Left renal pelvis (tissue), 4 donors: ENCODE results near the gene PPP1R3D. TPM values are rescaled to one million over a fixed set of nuclear protein-coding genes. Genes with fewer than 3 reads are reported as not detected.

Source experiments
- DNase-seq, 4 donors: peaks; one replicate each; pipeline ENCODE4 v3.0.0-alpha.2; 2013; ENCODE audit warnings: low read depth in 4 of 4, low spot score in 3 of 4
- polyA plus RNA-seq, 4 donors: library from polyadenylated mRNA; unstranded; fragments of 120-200 nt; gene quantifications; one replicate each; pipeline ENCODE4 v1.2.1, GENCODE V29; 2013; ENCODE audit not compliant: insufficient read length in 4 of 4

PPP1R3D gene
- polyA plus RNA-seq, 4 donors = 5.9 to 6.7 (median 6.3) TPM

DNA sequence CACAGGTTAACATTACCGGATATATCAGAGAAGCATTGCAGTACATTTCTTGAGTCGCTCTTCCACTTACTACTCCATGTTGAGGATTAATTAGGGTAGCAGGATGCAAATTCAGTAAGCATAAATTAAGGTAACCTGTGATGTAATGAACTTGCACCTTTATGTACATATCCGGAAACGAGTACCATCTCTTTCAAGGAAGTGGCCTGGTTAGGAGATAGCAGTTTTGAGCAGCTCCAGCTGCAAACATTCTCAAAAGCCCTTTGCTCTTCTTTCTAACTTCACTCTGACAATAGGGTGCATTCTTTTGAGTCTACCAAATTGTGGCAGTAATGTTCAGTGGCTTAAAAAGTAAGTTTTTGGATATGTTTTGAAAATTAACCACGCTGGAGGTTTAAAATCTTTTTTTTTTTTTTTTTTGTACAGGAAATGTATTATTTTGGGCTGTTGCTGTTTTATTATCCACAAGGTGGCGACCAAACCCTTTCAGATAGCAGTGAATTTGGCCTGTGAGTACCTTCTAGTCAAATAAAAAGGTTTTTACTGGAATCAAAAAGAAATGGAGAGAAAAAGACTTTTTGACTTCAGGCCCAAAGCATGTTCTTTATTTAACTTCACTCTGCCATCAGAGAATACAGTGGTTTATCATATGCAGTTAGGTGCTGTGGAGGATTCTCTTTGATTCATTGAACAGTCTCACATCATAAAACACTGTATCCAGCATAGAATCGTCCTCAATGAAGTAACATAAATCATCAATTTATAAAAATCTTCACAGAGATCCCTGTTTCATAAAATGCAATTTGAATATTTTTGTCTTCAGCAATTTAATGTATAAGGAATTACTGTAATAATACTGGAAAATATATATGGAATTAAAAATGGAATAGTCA, 9.0 kb upstream of the PPP1R3D start:
- DNase-seq = peak in 1 of 4 donors; percentile 45

DNA sequence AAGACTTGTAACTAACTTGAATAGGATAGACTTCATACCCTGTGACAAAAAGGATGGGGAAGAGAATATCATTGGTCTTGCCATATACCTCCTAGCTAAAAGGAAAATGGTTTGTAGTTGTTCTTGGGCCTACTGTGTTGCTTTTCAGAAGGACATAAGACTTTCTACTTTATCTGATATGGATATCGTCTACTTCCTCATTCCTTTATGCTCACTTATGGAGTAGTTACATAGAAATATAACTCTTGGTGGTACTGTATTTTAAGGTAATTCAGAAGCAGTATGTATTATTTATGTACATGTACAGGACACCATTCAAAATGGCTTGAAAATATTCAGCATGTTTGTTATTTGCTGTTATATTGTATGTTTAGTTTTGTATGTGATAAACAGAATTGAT, 8.1 kb upstream of the PPP1R3D start:
- no peak for DNase-seq

DNA sequence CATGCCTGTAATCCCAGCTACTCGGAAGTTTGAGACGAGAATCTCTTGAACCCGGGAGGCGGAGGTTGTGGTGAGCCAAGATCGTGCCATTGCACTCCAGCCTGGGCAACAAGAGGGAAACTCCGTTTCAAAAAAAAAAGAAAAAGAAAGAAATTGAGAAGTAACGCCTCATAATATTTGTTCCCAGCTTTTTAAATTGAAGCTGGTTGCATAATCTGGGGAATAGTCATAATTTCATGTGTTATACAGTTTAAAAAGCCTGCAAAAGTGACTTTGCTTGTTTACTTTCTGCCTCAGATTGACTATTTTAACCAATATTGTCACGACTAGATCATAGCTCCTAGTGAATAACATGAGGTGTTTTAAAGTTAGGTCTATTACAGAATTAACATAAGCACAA, 7.3 kb upstream of the PPP1R3D start:
- no peak for DNase-seq

DNA sequence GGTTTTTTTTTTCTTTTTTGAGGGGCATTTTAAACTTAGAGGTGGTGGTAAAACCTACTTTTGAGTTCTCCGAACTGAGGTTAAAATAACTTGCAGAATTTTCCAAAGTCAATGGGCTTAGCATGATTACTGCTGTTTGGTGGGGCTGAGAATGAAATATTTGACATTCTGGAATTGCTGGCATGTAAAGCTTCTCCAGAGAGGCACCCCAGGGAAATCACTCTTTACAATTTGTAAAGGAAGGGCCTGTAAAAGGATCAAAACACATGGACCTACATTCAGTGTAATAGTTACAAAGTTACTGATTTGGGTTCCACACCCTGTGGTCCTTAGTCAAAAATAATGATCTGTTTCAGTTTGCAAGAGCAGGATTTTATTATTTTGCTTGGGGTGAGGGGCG, 5.6 kb upstream of the PPP1R3D start:
- DNase-seq = no peak

DNA sequence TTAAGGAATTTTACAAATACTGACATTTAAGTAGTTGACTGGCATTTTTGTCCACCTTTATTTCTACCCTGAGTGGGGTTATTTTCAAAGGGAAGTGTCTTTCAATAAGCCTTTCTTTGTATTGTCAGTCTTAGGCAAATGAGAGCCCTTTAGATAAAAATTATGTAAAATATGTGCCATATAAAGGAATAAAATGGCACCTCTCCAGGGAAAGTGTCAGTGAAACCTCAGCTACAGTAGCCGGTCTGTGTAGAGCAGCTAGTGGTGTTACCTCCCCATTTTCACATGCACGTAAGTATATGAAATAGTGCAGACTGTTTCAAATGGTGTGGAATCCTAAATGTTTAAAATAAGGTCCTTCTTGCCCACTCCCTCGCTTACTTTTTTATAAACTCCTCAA, 5.1 kb upstream of the PPP1R3D start:
- no peak for DNase-seq

DNA sequence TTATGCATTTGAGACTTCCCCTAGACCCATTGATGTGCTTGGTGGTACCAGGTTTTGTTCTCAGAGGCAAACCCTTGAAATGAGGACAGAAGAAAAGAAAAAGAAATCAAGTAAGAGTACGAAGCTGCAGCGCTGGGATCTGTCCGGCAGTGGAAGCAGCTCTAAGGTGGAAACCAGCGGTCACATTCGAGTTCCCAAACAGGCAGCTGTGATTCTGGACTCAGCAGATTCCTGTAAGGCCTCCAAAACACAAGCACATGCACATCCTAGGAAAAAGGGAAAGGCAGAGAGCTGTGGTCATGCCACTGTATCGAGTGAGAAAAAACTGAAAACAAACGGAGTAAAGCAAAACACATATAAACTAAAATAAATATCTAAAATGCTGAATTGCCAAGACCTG, 4.6 kb upstream of the PPP1R3D start:
- no peak for DNase-seq

DNA sequence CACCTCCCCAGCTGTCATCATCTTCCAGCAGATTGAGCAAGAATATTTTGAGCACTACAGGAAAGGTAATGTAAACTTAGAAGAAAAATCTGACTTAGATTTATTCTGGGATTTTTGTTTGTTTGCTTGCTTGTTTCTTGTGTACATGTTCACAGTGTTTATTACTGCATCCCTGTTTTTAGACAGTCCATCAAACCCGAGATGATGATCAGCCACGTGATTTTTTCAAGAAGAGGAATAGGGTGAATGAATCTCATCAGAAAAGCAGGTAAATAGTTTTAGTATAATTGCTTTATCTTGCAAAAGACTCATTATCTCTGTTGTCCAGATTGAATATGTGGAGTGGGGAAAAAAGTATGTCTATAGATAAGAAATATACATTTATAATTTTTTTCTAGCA, 2.1 kb upstream of the PPP1R3D start:
- no peak for DNase-seq

DNA sequence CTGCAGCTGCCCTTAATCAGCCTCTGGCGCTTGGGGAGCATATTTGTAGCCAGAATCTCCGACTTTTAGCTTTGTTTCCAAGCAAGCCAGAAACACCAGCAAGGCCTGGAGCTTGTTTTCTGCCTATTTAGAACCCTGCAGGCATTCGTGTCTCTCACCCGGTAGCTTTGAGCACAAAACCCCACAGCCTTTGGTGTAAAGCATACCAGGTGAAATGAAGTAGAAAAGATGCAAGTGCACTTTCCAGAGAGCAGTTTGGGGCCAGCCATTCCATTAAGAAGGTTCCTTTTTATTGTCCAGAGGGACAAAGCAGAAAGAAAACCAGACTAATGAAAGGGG, 820 bp upstream of the PPP1R3D start:
- DNase-seq = no peak

DNA sequence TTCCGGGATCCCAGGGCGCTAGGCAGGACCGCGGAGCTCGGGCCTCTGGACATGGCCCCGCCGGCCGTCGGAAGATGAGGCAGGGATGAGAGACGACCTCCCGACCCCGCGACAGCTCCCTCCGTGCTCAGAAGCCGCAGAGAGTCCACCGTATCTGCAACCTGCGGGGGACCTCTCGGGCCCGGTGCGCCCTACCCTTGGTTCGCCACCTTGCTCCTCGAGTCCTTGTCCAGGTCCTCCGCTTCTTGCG, 301 bp downstream of the PPP1R3D start:
- DNase-seq = no peak

DNA sequence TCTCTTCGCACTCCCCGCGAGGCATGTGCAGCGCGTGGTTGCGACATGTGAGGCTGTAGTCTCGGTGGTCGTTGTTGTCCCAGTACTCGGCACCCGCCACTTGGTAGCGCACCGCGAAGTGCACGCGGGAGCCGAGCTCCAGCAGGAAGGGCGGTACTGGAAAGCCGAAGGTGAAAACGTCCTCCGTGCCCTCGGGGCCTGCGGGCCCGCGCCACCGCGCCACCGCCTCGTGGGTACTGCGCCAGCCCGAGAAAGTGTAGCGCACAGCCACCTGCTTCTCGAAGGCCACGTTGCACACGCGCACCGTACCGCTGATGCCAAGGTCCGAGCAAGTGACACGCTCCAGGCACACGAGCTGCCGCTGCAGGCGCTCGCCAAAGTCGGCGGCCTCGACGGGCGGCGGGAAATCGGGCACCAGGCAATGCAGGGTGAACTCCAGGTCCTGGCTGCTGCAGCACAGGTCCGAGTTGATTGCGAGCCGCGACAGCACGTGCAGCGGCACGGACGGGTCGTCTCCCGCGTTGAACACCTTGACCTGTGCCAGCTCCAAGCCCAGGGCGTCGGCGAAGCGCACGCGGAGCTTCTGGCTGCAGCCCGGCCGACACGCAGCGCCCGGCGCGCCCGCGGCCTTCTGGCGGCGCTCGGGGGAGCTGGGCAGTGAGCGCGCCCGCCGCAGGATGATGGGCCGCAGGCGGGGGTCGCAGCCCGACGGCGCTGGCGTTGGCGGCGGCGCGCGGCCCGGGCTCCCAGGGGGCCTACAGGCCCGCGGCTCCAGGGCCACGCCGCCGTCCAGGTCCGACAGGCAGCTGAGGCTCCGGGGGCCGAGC, 840 bp downstream of the PPP1R3D start:
- no peak for DNase-seq

DNA sequence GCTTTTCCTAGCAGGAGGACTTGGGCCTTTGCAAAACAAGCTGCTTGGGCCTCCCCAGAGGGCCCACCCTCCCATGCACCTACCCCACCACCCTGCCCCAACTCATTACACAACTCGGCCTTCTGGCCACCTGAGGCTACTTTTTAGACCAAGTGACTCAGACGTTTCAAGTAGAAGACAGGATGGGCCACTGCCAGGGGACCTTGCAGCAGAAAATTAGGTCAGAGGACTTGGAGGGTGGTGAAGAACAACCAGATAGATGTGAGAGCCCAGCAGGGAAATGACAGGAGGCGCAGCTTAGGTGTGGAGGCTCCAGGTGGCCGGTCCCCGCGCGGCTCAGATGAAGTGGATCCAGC, 1.4 kb downstream of the PPP1R3D start:
- DNase-seq = no peak

DNA sequence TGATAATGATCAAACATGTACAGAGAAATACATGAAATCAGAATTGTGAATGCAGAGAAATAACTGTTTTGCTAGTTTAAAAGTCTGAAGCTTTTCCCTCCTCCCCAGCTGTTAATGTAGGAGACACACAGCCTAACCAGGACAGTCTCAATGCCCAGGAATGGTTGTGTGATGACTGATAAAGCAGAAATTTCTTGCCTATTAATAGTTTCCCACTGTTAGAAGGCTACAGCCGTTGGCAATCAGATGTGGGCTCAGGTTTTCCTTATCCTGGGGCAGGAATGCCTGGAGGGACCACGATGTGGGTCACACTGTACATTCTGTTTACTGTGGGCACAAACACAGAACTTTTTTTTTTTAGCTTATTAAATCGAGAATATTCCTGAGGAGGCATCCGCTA, 1.9 kb downstream of the PPP1R3D start:
- no peak for DNase-seq

DNA sequence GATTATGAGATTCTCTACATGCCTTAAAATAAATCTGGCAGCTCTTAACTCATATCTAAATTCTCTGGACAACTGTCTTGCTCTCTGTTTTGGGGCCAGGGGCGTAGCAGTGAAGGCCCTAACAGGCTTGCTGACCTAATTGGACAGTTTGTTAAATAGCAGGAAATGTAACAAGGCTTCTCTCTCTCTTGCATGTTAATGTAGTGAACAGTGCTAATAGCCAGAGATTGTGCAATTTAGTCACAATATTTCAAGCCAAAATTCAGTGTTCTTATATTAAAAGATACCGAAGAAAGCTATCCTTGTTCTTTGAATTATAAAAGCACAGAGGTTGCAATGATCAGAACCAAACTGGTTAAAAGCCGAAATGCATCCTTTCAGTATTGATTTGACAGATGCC, 3.0 kb downstream of the PPP1R3D start:
- DNase-seq = no peak

DNA sequence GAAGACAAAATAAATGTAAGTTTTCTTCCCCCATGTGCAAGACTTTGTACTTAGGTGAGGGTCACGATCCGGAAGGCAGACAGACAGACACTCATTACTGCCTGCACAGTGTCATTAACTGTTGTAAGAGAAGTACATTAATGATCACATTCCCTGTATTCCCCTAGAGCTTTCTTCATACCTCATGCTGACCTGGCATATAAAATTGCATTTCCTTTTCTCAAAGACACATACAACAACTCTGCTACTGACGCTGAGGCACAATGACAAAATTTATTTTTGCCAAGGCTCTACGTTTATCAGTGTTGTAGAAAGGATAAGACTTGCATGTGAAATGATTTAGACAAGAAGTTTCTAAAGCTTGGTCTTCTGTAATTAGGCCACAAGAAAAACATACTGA, 3.7 kb downstream of the PPP1R3D start:
- DNase-seq = no peak

DNA sequence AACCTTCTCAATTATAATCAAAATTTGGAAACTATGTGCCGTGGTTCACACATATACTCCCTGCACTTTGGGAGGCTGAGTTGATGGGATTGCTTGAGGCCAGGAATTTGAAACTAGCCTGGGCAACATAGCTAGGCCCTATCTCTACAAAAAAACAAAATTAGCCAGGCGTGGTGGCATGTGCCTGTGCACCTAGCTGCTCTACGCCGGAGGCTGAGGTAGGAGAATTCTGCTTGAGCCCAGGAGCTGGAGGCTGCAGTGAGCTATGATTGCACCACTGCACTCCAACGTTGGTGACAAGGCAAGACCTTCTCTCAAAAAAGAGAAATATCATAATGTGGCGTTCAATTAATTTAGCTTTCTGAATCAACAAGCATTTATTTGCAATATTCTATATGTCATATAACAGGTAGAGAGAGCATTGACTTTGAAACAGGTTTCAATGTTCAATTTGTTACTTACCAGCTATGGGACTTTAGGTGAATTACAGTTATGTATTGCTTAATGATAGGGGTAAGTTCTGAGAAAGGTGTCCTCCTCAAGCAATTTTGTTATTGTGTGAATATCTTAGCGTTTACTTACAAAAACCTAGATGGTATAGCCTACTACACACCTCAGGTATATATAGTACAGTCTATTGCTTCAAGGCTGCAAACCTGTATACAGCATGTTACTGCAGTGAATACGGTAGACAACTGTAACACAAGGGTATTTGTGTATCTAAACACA, 4.5 kb downstream of the PPP1R3D start:
- no peak for DNase-seq

DNA sequence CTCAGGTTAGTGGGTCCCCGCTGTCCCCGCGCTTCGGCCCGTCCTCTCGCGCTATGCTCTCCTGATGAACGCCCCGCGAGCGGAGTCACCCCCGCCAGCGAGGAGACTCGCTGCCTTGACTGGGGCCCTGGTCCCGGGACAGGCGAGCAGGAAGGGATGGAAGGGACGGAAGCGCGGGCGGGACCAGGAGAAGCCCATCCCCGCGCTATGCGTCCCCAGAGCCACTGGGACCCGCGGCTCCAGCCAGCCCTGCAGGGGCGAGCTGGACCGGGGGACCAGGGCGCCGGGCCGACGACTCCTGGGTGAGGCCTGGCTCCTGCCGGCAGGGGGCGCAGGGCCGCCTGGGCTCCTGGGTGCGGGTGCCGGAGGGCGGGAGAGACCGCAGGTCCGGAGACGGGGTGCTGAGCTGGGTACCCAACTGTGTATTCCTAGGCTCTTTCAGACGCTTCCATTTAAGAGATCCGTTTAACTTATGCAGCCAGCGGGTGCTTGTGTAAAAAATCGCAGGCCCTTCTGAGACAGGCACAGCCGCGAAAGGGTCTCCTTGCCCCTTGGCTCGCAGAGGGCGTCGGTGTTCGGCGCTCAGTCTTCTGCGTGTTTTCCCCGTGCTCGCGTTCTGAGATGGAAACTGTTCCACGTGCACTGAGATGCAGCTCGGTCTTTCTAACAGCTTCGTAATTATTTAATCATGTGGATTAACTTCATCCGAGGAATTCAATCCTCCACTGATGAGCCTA, 6.1 kb downstream of the PPP1R3D start:
- peak in 2 of 4 donors; percentile 43 to 51 for DNase-seq

DNA sequence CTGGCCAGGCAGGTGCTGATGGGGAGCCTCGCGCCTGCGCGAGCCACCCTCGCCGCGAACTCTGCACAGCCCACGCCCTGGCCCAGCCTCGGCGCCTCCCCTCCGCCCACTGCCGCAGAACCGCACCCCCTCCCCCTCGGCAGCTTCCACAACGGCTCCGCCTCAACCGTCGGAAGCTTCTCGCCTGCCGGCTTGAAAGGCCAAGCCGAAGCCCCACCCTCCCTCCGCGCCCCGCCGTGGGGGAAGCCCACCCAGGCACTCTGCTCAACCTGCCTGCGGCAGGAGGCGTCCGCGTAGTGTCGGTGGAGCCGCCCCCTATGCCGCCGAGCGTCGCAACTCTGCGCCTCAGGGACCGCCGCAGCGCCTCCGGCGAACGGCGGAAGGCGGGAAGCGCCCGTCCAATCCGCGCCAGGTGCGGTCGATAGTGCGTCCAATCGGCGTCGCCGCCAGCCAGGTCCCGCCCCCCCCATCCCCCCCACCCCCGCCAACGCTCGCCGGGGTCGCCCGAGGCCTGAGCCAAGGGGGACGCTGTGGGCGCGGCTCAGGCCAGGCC, 6.7 kb downstream of the PPP1R3D start, which contains the start of gene SYCP2:
Gene SYCP2 (minus strand): TSS at position 342 of the 553 bp plus-strand sequence. CDS start 11,224 bp downstream, outside the sequence.
- DNase-seq = peak in 1 of 4 donors; percentile 19

DNA sequence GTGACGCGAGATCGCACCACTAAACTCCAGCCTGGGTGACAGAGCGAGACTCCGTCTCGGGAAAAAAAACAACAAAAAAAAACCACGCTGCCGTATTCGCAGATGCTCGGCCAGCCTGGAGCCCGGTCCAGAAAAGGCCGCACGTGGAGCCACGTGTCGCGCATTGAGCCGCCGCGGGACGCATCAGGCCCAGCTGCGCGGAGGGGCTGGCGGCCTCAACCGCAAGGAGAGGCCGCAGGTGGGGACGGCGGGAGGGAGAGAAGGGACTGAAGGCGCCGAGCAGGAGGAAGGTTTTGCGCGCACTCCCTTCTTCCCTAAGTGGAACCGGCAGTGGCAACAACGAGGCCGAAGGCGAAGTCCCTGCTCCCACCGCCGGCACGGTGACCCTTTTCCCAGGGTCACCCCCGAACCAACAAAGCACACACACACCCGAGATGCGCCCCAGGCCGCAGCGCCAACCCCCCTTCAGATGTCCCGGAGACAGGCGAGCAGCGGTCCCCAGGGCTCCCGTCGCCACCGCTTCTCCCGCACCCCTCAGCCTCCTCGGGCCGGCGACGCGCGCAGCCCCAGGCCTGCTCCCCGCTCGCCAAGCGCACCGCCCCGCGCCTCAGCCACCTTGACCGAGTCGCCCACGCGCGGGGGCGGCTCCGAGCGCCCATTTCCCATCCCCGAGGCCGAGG, 7.3 kb downstream of the PPP1R3D start:
- no peak for DNase-seq

DNA sequence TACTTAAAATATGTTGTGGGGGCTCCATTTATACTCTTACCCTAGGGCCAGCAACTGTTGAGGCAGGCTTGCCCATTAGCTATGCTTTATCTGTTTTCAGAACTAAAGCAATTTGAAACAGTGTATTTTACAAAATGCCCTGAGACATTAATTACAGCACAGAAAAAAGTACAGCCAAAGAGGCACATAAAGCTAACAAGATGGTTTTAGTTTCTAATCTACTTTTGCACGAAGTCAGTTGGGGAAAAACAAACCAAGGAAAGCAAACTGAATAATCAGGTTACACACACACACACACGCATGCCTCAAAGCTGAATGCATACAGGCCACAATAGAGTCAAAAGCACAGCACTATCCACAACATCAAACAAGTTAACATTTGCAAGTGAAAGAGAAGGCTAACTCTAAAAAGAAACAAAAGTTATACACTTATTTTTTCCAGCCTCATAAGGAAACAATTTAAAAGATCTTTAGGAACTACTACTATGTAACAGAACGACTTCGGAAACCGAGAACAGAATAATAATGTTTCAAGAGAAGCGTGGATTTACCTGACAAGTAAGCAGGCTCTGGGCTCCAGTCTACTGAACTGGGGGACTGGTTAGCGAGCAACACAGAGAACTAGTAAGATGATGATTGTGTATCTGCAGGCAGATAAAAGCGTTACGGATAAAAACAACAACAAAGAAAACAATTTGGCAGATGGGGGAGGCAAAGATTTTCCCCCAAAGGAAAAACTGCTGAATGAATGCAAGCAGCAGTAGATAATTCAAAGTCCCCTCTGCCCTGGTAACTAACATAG, 8.4 kb downstream of the PPP1R3D start:
- DNase-seq = no peak
